Ishikawa (cell line): Measurements from ENCODE around the gene COX4I2.

ENCODE experiments used
- CEBPB ChIP-seq: IDR thresholded peaks from 2 replicates; pipeline ENCODE4 v1.6.1; 2012
- NFIC ChIP-seq: IDR thresholded peaks from 2 replicates; pipeline ENCODE4 v1.6.1; 2012
- TAF1 ChIP-seq: IDR thresholded peaks from 2 replicates; pipeline ENCODE4 v1.6.1; 2012; ENCODE audit warnings: low read depth, mild to moderate bottlenecking
- TCF12 ChIP-seq: IDR thresholded peaks from 2 replicates; pipeline ENCODE4 v1.6.1; 2012; ENCODE audit warnings: low read depth
- TEAD4 ChIP-seq: IDR thresholded peaks from 2 replicates; pipeline ENCODE4 v1.6.1; 2012
- TF ChIP-seq, protein P1 (sequence below): IDR thresholded peaks from 2 replicates; pipeline ENCODE4 v1.6.1; 2012

DNA sequence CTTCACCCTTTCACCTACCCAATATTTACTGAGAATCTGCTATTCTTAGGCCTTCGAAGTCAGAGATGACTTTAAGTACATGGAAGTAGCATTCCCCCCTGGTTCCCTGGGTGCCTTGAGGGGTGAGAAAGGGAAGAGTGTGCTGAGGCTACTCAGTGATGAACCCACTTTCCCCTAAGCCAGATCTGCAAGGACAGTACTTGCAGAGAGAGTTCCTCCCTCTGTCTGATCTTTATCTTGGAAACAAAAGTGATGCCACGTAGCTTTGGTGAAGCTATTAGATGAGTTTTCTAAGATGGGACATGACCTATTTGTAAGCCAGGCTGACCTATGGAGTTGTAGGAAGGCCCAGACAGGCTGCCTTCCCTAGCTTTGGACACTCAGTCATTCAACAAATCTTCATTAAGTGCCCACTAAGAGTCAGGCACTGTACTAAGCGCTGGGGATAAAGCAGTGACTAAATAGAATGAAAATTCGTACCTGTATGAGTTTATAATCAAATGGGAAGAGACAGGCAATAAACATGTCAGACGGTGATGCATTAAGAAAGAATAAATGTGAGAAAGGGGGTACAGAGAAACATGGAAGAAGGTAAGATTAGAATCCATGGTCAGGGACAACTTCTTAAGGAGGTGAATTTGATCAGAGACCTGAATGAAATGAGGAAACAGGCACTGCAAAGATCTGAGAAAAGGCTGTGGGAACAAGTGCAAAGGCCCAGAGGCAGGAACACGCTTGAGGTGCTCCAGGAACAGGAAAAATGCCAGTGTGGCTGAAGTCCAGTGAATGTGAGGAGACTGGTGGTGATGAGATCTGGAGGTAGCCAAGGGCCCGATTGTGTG, 42.8 kb downstream of the COX4I2 start:
- TF ChIP-seq, protein P1, sequence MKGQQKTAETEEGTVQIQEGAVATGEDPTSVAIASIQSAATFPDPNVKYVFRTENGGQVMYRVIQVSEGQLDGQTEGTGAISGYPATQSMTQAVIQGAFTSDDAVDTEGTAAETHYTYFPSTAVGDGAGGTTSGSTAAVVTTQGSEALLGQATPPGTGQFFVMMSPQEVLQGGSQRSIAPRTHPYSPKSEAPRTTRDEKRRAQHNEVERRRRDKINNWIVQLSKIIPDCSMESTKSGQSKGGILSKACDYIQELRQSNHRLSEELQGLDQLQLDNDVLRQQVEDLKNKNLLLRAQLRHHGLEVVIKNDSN = no peak
- TF ChIP-seq TAF1 (no peak), TCF12 (no peak), TEAD4 (no peak), NFIC (no peak), CEBPB (no peak)
